ENCODE data around the gene SLC25A29.

DNA sequence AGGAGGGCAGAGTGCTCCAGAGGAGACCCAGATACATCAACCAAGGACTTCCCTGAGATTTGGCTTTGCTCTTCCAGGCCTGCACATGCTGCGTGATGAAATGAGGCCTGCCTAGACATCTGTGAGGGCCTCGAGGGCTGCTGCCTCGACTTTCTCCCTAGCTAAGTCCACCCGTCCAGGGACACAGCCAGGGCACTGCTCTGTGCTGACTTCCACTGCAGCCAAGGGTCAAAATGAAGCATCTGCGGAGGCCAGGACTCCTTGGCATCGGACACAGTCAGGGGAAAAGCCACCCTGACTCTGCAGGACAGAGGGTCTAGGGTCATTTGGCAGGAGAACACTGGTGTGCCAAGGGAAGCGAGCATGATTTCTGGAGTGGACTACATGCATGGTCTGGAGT lies 27.6 kb upstream of the SLC25A29 start:
- no peak for TF ChIP-seq EZH2 (IDR thresholded peaks at IDR 0.05; ENCODE audit: borderline replicate concordance, low read depth, low read length, severe bottlenecking)
- TF ChIP-seq, protein P1, sequence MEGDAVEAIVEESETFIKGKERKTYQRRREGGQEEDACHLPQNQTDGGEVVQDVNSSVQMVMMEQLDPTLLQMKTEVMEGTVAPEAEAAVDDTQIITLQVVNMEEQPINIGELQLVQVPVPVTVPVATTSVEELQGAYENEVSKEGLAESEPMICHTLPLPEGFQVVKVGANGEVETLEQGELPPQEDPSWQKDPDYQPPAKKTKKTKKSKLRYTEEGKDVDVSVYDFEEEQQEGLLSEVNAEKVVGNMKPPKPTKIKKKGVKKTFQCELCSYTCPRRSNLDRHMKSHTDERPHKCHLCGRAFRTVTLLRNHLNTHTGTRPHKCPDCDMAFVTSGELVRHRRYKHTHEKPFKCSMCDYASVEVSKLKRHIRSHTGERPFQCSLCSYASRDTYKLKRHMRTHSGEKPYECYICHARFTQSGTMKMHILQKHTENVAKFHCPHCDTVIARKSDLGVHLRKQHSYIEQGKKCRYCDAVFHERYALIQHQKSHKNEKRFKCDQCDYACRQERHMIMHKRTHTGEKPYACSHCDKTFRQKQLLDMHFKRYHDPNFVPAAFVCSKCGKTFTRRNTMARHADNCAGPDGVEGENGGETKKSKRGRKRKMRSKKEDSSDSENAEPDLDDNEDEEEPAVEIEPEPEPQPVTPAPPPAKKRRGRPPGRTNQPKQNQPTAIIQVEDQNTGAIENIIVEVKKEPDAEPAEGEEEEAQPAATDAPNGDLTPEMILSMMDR (IDR thresholded peaks at IDR 0.05; ENCODE audit: borderline replicate concordance, extremely low read depth, low read length, poor library complexity, severe bottlenecking) = no peak

Measured in DND-41 (cell line).